AG04450 (cell line): ENCODE measurements around the gene ZNF18. TPM values are rescaled to one million over a fixed set of nuclear protein-coding genes. Genes with fewer than 3 reads are reported as not detected.

Experiments
- CTCF ChIA-PET: fragments of 300-600, 350-600 bp; formaldehyde crosslinking; extraction: SDS; loops from one replicate; lab custom pipeline; 2022; ENCODE audit warnings: antibody characterized with exemption, inconsistent platforms; lab: Charles Lee
- POLR2A ChIA-PET: fragments of 350-600 bp; formaldehyde crosslinking; extraction: SDS; loops from one replicate; lab custom pipeline; 2021; ENCODE audit warnings: antibody characterized with exemption, inconsistent platforms; lab: Yijun Ruan, JAX
- DNase-seq: peaks from one replicate; pipeline ENCODE4 v3.0.0-alpha.2; 2011; ENCODE audit warnings: low read depth, low spot score
- H3K27ac ChIP-seq: one replicate; pipeline ENCODE4 v1.5.1; 2012; ENCODE audit warnings: low read depth, low read length, control low read depth
- H3K27me3 ChIP-seq: one replicate; pipeline ENCODE4 v1.6.0; 2012; ENCODE audit warnings: low read length; ENCODE audit not compliant: control insufficient read depth, insufficient read depth
- H3K4me3 ChIP-seq: 2 replicates; pipeline ENCODE4 v1.5.1; 2011; ENCODE audit warnings: mild to moderate bottlenecking, low read depth, low read length, control low read depth
- H3K9me3 ChIP-seq: 2 replicates; pipeline ENCODE4 v1.5.1; 2012; ENCODE audit warnings: low read length; ENCODE audit not compliant: control insufficient read depth, insufficient read depth
- CTCF ChIP-seq: IDR thresholded peaks from 2 replicates; pipeline ENCODE4 v1.5.1; 2011; ENCODE audit warnings: low read depth, low read length, control low read depth, inconsistent platforms
- polyA plus RNA-seq: library from polyadenylated mRNA; depleted of rRNA; stranded (reverse); fragments of >200 nt; gene quantifications from 2 replicates; pipeline ENCODE4 v1.2.3, GENCODE V29; 2011

Gene ZNF18
- polyA plus RNA-seq, 1 experiment = 8.2 TPM

GRCh38 chr17:12040478-12040877 is 43.2 kb upstream of the ZNF18 start:
- POLR2A ChIA-PET = no interaction called here
- Histone ChIP-seq H3K4me3 (no peak overlapping the region), H3K9me3 (no peaks in the 10 kb centered on the region), H3K27ac (no peak overlapping the region), H3K27me3 (no peaks in the 10 kb centered on the region)
- no peak for DNase-seq
- CTCF ChIA-PET = no interaction called here
- TF ChIP-seq CTCF = no peak

- Histone ChIP-seq H3K27ac (no peak overlapping the region), H3K9me3 (no peaks in the 10 kb centered on the region), H3K27me3 (no peaks in the 10 kb centered on the region), H3K4me3 (no peak overlapping the region)
- no peak for TF ChIP-seq CTCF
- no peak for DNase-seq
- POLR2A ChIA-PET = no interaction called here
- CTCF ChIA-PET = interaction anchor here (0.5 kb wide), 1 partner anchor 993 kb away, joined by 3 read pairs; no protein-coding TSS in a partner anchor
These were observed 40.7 kb upstream of the ZNF18 start for GRCh38 chr17:12037970-12038369.

- H3K9me3 ChIP-seq = no peaks in the 10 kb centered on the region
- TF ChIP-seq CTCF = no peak
- ChIA-PET POLR2A (no interaction called here), CTCF (no interaction called here)
- DNase-seq = no peak
- H3K27me3 ChIP-seq = no peaks in the 10 kb centered on the region
- no peak overlapping the region for H3K4me3 ChIP-seq
- no peak overlapping the region for H3K27ac ChIP-seq
These were observed 38.4 kb upstream of the ZNF18 start for GRCh38 chr17:12035673-12036072.

GRCh38 chr17:12034538-12034937 is 37.3 kb upstream of the ZNF18 start:
- TF ChIP-seq CTCF = no peak
- DNase-seq = no peak
- CTCF ChIA-PET = no interaction called here
- Histone ChIP-seq H3K9me3 (no peaks in the 10 kb centered on the region), H3K27me3 (no peaks in the 10 kb centered on the region), H3K27ac (no peak overlapping the region), H3K4me3 (no peak overlapping the region)
- POLR2A ChIA-PET = no interaction called here

GRCh38 chr17:12028611-12029010 is 31.3 kb upstream of the ZNF18 start:
- Histone ChIP-seq H3K27me3 (no peaks in the 10 kb centered on the region), H3K9me3 (no peaks in the 10 kb centered on the region), H3K4me3 (no peak overlapping the region), H3K27ac (no peak overlapping the region)
- ChIA-PET CTCF (no interaction called here), POLR2A (interaction anchor here (1.6 kb wide), 1 partner anchor 31 kb away, joined by 3 read pairs; the partner anchor contains the start of gene ZNF18)
- no peak for TF ChIP-seq CTCF
- no peak for DNase-seq
